ENCODE data around the gene PACSIN1.
"Not testable (repeated sequence)": the region's sequence is repeated elsewhere in the genome, so short reads cannot be mapped to it uniquely, and the experiment has no call there.

PACSIN1 gene

DNA sequence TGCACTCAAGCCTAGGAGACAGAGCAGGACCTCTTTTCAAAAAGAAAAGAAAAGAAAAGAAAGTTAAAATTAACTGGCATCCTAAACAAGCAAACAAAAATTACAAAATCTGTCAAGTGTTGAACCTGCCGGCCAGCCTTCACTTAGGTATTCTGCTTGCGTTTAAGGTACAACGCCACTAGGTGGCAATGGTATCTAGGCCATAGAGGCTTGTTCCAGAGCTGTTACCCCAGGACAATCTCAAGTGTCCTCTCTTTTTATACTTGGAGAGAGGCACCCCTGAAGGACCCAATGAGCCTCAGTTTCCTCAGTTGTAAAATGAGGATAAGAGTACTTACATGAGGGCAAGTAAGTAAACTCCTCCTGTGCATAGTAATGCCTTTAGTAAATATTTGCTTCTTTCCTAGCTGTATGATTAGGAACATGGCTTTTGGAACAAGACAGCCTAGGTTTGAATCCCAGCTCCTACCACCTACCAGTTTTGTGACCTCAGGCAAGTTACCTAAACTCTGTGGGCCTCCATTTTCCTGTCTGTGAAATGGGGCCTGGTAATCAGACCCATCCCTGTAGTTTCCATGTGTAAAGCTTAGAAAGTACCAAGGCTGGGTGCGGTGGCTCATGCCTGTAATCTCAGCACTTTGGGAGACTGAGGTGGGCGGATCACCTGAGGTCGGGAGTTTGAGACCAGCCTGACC is 5.8 kb upstream of the PACSIN1 start:
- DNase-seq: peak; percentile 66

DNA sequence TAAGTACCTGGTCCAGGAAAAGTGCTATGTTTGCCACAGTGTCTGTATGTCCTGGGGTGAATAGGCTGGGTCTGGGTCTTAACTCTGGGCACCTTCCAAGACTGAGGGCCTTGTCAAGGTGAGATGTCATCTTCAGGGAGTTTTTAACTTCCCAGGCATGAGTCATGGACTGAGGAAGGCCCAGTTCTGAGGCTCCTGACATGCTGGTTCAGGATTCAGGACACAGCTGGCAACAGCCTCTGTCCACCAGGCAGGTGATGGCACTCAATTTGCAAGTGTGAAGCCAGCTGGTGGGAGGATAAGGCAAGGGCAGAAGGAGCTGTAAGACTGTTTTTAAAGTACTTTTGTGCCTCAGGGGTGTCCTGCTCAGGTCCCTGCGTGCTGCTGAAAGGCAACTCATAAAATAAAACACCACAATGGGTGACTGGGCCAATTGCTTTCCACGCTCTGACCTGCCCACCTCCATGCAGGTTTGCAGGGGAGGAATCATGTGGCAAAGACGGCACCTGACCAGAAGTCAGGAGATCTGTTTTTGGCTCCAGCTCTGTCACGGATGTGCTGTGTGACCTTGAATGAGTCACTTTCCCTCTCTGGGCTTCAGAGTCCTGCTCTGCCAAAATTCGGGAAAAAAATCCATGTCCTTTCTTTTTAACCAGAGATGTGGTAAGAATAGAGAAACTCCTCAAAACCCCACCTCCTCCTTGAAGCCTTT is 4.9 kb upstream of the PACSIN1 start:
- DNase-seq: no peak

DNA sequence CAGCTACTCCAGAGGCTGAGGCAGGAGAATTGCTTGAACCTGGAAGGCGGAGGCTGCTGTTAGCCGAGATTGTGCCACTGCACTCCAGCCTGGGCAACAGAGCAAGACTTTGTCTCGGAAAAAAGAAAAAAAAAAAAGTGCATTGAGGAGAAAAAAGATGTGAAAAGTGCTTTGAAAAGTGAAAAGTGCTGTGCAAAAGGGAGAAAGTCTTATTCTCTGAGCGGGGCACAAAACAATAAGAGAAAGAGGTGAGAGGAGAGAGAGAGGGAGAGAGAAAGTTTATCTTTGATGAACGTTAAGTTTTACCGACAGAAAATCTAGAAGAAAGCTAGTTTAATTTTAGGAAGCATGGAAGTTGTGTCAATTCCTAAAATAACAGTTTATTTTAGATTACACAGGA is 3.9 kb upstream of the PACSIN1 start:
- DNase-seq: no peak

DNA sequence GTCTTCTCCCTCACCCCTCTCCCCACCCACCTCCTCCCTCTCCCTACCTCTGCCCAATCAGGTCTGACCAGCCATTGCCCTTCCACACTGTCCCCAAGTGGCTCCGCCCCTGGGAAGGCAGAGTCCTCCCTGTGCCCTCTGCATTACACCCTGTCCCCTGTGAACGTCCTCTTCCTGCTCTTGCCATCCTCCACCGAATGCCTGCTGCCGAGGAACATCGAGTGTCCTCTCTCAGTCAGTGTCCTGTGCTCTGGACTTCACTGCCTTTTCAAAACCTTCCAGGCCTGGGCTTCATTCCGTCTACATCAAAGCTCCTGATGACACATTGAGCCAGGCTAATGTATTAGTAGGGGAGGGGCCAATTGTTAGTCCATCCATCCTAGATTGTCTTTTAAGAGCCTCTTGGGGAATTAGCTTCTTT is 3.3 kb upstream of the PACSIN1 start:
- DNase-seq: peak; percentile 44

DNA sequence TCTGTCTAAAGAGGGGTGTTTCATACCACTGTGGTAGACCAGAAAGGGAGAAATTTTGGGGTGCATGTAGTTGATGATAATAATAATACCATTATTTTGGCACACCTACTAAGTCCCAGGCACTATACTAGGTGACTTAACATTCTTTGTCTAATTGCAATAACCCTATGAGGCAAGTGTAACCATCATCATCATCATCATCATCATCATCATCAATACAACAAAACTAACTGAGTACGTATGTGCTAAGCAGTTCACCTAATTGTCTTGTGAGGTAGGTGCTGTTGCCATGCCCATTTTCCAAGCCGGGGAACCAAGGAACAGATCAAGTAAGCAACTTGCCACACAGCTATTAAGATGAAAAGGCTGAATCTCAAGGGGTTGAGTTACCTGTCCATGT is 2.6 kb upstream of the PACSIN1 start:
- no peak for DNase-seq

DNA sequence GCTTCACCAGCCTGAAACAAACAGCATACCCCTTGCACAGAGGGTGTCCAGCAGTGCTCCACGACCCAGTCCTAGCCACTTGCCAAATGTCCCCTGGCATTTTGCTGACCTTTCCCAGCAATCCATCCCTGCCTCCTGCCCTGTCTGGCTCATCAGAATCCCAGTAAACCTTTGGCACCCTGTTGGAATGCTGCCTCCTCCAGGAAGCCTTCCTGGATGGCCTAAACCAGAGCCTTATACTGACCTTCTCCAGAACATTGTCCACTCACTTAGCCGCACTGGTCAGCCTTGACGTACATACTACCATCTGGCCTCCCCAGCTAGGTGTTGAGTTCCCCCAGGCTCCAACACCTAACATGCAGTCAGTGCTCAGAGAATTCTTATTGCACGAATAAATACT is 2.0 kb upstream of the PACSIN1 start:
- no peak for DNase-seq

DNA sequence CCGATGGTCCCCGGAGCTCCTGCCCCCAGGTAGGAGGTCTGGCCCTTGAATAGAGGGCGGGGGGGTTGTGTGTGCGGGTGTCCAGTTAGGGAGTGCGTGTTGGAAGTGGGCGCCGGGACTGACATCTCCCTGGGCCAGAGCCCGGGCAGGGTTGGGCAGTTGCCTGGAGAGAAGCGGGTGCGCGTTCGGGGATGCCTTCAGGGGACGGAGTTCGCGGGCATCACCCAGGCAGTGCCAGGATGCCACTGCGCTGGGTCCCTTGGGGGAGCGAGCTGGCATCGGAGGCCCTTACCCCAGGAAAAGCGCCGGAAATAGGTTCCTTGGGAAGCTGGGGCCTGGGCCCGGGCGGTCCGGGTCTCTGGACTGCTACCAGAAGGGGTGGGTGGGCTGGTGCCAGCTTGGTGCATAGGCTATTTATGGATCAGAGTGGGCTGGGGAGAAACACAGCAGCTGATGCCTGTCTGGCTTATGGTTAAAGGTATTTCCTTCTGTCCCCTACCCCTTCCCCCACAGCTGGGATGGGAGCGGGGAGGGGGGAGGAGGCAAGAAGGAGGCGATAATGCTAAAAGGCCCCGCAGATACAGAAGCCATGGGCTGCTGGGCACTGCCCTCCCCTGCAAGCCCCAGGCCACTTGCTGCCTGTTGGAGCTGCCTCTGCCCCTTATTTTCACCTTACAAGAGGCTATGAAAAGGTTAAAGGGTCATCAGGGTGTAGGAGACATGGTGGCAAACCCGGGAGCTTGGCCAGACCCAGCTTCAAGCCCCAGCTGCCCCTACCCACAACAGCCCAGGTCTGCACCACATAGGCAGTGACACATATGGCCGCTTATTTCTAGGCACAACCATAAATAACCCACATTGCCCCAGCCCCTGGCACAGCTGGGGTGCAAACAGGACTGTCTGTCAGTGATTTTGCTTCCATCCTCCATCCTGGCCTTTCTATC is 638 bp downstream of the PACSIN1 start:
- DNase-seq: no peak

DNA sequence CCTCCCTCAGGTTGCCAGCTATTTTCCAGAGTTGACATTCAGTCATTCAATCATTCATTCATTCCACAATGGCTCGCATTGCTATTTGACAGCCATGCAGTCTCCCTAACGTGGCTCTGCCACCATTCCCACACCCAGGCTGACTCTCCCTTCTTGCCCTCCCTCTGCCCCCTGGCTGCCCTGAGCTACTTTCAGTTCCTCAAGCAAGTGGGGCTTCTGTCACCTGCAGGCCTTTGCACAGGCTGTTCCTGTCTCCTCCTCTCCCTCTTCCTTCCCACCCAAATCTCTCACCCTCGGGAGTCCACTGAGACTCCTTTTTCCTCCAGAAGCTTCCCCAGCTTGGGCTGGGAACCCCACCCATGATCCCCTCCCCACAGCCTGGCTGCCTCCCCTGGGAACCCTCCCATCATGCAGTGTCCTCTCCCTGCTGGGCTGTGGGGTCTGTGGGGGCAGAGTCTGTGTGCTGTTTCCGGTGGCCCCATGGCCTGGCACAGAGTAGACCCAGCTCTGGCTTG is 2.6 kb downstream of the PACSIN1 start:
- no peak for DNase-seq

DNA sequence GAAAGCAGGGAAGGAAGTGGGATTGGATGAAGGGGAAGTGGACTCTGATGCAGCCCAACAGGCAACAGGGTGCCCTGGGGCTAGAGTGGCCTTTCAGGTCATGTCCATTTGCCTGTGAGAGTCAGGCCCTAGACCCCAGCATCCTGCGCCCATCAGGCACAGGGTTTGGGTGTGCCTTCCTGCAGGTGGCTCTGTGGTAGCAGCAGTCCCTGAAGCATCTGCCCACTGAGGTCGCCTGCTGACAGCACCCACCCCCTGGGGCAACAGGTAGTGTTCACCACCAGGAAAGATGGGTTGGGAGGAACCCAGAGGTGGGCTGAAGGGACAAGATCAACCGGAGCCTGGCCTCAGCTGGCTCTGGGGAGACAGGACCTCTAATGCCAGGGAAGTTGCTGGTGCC is 3.6 kb downstream of the PACSIN1 start:
- DNase-seq: no peak

DNA sequence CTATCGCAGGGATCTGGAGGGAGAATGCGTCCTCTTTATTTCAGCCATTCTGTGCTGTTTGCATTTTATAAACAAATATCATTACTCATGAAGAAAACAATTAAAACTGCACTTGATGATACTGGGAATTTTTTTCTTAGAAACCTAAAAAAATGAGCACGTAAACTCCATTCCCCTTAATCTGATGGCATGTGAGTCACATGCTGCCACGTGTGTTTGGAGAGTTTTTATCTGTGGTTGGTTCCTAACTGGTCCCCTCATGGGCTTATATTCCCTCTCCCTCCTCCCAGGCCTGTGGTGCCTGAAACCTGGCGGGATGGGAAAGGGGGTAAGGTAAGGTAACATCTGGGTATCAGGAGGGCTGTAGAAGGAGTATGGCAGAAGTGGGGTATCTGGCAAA is 6.5 kb downstream of the PACSIN1 start:
- no peak for DNase-seq

DNA sequence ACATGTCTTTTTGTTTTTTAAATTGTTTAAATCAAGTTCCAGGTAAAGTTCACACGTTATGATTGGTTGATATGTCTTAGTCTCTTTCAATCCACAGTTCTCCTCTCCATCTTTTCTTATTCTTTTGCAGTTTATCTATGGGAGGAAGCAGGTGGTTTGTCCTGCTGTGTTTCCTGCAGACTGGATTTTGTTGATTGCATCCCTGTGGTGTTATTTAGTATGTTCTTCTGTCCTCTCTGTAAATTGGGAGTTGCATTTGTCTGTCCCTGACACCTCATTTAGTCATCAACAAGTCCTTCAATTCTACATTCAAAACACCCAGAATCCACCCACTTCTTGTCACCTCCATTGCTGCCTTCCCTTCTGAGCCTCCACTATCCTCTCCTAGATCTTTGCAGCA is 8.1 kb downstream of the PACSIN1 start:
- no peak for DNase-seq

DNA sequence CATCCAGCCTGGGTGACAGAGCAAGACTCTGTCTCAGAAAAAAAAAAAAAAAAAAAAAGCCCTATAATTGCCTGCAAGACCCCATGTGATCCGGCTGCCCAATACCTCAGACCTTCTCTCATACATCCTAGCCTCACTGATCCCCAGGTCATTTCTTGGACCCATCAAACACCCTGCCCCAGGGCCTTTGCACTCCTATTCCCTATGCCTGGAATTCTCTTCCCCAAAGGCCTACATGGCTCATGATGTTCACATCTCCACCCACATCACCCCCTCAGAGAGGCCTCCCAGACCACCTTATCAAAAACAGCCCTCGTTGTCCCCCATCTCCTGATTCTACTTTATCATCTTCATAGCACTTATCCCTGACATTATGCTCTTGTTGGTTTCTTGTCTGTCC is 8.9 kb downstream of the PACSIN1 start:
- DNase-seq: no peak

DNA sequence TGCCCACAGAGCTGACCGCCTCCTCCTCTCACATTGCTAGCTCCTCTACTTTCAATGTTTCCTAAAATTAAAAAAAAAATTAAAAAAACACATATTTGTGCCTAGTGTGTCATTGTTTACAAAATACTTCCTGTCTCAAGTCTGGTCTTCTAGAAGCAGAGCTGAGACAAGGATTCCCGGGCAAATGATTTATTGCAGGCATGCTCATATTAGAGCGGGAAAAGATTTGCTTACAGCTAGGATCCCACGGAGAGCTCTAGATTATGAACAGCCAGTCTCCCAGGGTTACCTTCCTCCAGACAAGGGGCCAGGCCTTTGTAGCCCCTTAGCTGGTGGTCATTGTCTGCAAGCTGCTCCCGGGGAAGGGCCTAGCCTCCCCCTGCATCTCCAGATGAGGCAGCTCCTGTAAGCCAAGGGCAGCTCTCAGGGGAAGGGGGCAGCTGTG is 9.4 kb downstream of the PACSIN1 start:
- no peak for DNase-seq

DNA sequence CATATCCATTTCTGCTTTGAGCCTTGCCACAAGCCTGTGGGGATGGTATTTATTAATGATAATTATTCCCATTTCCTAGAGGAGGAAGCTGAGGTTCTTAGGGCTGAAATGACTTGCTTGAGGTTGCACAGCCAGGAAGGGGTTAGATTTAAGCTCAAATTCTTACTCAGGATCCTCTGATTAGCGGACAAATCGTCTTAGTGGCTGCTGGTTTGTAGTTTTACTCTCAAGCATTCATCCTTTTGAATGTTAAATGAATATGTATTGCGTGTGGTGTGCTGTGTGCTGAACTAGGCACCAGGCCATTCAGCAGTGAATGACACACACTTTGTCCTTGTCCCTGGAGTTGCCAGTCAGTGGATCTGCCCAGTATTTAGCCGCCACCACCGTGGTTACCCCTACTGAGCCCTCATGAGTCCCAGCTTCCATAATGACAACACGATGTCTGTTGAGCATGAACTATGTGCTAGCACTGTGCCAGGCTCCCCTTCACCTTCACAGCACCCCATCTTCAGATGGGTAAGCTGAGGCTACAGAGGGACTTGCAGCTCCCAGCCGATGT is 10.0 kb downstream of the PACSIN1 start:
- no peak for DNase-seq

DNA sequence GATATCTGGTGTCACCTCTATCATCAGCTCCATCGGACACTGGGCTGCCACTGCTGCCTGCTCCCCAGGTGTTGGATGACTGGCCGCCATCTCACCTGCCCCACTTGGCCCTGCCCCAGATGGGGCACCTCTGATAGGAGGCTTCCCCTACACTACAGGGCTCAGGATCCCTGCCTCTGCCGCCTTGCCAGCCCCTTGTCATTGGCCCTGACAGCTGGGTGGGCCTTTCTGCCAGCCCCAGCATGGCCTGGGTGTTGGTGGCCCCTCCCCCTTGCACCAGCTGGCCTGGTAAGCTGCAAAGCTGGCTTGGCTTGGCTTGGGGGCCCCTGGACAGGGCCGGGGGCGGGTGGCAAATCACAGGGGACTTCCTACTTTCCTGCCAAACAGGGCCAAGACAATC is 10.6 kb downstream of the PACSIN1 start:
- DNase-seq: no peak

DNA sequence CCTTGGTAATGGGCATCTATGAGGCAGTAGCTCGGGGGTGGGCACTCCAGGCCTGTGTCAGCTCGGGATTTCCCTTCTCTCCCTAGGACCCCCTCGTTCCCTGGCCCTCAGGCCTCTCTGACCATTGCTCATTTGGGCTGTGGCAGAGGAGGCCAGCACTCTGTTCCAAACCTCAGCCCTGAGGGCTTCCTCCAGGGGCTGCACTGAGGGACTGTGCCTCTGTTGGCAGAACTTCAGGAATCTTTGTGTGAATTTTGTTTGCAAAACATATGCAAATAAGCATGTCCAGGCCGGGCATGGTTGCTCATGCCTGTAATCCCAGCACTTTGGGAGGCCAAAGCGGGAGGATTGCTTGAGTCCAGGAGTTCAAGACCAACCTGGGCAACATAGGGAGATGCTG is 11.0 kb downstream of the PACSIN1 start:
- DNase-seq: no peak

DNA sequence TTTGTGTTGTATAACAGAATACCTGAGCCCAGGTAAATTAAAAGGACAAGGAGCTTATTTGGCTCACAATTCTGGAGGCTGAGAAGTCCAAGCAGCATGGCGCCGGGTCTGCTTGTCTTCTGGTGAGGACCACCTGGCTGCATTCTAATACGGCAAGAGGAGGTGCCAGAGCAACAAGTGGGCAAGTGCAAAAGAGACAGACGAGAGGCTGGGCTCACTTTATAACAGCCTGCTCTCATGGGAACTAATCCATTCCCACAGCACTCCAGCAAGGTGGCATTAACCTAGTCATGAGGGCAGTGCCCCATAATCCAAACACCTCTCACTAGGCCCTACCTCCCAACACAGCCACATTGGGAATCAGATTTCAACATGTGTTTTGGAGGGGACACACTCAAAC is 12.9 kb downstream of the PACSIN1 start:
- DNase-seq: no peak

DNA sequence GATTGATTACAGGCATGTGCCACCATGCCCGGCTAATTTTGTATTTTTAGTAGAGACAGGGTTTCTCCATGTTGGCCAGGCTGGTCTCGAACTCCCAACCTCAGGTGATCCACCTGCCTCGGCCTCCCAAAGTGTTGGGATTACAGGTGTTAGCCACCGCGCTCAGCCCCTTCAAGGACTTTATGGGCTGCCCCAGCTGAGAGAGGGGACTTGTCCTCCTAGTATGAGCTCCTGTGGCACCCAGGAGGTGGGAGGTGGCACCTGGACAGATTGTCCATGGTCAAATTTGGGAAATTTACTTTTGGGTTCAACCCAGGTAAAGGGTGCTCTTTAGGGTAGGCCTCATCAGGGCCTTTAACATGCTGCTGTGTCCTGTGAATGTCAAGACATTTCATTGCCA is 17.9 kb downstream of the PACSIN1 start:
- not testable (repeated sequence) for DNase-seq

DNA sequence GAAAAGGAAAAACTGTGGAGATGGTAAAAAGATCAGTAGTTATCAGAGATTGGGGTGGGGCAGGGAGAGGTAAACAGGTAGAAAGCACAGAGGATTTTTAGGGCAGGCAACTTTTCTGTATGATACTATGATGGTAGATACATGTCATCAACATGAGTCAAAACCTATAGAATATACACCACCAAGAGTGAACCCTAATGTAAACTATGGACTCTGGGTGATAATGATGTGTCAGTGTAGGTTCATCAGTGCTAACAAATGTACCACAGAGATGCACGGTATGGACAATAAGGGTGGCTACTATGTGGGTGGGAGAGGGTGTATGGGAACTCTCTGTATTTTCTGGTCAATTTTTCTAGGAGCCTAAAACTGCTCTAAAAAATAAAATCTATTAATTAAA is 18.5 kb downstream of the PACSIN1 start:
- no peak for DNase-seq

DNA sequence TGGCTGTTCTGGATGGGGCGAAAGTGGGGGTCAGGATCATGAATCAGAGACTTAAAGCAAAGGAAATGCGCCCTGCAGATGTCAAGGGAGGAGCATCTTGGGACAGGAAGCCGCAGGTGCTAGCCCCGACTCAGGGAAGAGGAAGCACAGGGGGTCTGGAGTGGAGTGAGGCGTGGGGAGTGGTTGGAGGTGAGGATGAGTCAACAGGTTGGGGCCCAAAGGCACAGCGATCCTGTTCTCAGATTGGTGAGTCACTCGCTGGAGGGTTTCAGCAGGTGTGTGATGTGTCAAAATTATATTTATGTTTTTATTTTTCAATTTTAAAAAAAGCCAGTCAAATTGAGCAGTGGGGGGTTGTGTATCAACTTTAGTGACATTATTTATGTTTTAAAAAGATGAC is 19.0 kb downstream of the PACSIN1 start:
- DNase-seq: no peak

DNA sequence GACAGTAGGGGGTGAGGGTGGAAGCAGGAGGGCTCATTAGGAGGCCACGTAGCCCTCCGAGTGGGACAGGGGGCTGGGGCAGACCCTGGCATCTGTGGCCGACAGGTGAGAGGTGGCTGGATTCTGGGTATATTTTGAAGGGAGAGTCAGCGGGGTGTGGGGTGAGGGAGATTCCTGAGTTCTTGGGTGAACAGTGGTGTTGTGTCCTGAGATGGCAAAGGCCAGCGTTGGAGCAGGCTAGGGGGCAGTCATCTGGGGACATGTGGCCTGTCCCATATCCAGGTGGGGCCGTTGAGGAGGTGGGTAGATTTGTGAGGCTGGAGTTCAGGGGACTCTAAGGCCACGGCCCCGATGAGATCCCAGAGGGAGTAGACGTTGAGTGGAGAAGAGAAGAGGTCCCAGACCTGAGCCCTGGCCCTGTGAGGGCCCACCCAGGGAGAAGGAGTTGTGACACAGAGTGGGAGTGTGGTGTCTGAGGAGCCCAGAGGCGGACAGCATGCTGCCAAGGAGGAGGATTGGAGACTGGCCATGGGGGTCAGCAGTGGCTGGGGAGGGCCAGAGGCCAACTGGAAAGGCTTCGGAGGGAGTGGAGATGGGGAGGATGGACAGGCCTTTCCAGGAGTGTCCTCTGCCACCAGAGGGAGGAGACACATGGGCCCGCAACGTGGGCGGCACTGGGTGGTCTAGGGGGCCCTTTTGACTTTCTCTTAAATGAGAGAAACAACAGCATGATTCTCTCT is 19.6 kb downstream of the PACSIN1 start:
- no peak for DNase-seq

DNA sequence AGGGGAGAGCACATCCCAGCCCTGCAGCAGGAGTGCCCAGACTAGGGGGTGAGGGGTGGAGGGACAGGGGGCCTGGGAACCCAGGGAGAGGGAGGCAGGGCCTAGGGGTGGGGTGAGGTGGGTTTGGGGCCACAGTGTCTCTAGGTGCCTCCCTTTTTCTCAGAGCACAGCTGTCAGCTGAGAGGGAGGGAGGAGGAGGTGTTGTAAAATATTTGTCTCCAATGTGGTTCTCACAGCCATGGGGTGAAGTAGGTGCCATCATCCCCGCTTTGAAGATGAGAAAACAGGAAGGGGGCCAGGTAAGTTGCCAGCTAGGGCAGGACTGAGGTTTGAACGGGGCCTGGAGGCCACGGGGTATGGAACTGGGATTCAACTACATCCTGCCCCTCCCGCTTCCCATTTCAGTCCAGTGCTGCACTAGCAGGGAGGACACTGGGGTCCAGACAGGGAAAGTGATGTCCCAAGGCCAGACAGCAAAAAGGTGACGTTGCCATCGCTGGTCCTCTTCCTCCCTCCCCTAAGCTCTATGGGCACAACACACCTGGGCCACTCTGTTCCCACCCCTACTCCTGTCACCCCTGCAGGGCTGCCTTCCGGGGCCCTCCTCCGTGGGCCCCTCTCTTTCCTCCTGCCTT is 20.3 kb downstream of the PACSIN1 start:
- DNase-seq: no peak
